GM23338 (cell line): ENCODE measurements around the gene CHAMP1.

Experiments
- CREB1 ChIP-seq: fragments of 250-450 bp; sonication (Bioruptor Pico); IDR thresholded peaks from 2 replicates; pipeline ENCODE4 v1.5.0; 2020; ENCODE audit warnings: low read depth, mild to moderate bottlenecking, moderate library complexity
- EZH2 ChIP-seq: fragments of 200-600 bp; sonication (generic); IDR thresholded peaks from one replicate; pipeline ENCODE4 v1.8.0; 2017; ENCODE audit warnings: antibody characterized with exemption, mild to moderate bottlenecking, low read depth; ENCODE audit not compliant: unreplicated experiment
- EZH2phosphoT487 ChIP-seq: fragments of 200-600 bp; sonication (generic); IDR thresholded peaks from one replicate; pipeline ENCODE4 v1.8.1; 2018; ENCODE audit warnings: antibody characterized with exemption; ENCODE audit not compliant: unreplicated experiment
- JUNB ChIP-seq: IDR thresholded peaks from one replicate; pipeline ENCODE4 v1.6.1; 2016; ENCODE audit warnings: antibody characterized with exemption; ENCODE audit not compliant: unreplicated experiment
- NANOG ChIP-seq: IDR thresholded peaks from 2 replicates; pipeline ENCODE4 v1.6.1; 2016; ENCODE audit warnings: antibody characterized with exemption, borderline replicate concordance
- POLR2AphosphoS5 ChIP-seq: IDR thresholded peaks from 2 replicates; pipeline ENCODE4 v1.6.1; 2016; ENCODE audit warnings: antibody characterized with exemption, low read depth
- STAT1 ChIP-seq: IDR thresholded peaks from one replicate; pipeline ENCODE4 v1.6.1; 2016; ENCODE audit warnings: antibody characterized with exemption; ENCODE audit not compliant: unreplicated experiment
- ZNF114 ChIP-seq: fragments of 250-450 bp; sonication (Bioruptor Pico); IDR thresholded peaks from 2 replicates; pipeline ENCODE4 v1.5.0; 2020; ENCODE audit warnings: mild to moderate bottlenecking, moderate library complexity
- TF ChIP-seq, protein P1 (sequence below): IDR thresholded peaks from one replicate; pipeline ENCODE4 v1.6.1; 2018; ENCODE audit warnings: antibody characterized with exemption; ENCODE audit not compliant: unreplicated experiment
- TF ChIP-seq, protein P2 (sequence below), 2 experiments: fragments of 200-600 bp in 1 of 2; sonication (generic) in 1 of 2; conservative IDR thresholded peaks; 2 replicates each; pipeline versions ENCODE4 v1.5.1 to v1.6.1; 2016 to 2017; ENCODE audit warnings: antibody characterized with exemption in 2 of 2, low read depth in 2 of 2, mild to moderate bottlenecking in 2 of 2, moderate library complexity in 1 of 2
- TF ChIP-seq, protein P3 (sequence below): IDR thresholded peaks from 2 replicates; pipeline ENCODE4 v1.6.1; 2016; ENCODE audit warnings: antibody characterized with exemption

DNA sequence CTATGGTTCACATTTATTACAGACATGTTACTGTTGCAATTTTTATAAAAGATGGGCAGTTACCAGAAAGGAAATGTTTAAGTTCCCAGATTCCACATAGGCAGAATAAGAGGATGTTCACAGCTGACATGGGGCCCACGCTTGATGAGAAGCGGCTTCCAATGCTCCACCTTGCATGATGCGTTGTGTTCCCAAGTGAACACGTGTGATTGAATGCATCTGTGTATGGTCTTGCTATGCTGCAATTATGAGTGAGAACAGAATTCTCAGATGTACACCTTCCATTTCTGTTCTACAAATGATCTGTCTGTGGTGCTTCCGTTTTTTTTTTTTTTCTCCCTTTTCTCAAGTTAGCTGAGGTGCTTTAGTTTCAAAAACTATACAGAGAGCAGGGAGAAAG lies 17.4 kb upstream of the CHAMP1 start:
- TF ChIP-seq, protein P1, sequence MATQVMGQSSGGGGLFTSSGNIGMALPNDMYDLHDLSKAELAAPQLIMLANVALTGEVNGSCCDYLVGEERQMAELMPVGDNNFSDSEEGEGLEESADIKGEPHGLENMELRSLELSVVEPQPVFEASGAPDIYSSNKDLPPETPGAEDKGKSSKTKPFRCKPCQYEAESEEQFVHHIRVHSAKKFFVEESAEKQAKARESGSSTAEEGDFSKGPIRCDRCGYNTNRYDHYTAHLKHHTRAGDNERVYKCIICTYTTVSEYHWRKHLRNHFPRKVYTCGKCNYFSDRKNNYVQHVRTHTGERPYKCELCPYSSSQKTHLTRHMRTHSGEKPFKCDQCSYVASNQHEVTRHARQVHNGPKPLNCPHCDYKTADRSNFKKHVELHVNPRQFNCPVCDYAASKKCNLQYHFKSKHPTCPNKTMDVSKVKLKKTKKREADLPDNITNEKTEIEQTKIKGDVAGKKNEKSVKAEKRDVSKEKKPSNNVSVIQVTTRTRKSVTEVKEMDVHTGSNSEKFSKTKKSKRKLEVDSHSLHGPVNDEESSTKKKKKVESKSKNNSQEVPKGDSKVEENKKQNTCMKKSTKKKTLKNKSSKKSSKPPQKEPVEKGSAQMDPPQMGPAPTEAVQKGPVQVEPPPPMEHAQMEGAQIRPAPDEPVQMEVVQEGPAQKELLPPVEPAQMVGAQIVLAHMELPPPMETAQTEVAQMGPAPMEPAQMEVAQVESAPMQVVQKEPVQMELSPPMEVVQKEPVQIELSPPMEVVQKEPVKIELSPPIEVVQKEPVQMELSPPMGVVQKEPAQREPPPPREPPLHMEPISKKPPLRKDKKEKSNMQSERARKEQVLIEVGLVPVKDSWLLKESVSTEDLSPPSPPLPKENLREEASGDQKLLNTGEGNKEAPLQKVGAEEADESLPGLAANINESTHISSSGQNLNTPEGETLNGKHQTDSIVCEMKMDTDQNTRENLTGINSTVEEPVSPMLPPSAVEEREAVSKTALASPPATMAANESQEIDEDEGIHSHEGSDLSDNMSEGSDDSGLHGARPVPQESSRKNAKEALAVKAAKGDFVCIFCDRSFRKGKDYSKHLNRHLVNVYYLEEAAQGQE = no peak
- TF ChIP-seq JUNB = no peak
- TF ChIP-seq, protein P2, sequence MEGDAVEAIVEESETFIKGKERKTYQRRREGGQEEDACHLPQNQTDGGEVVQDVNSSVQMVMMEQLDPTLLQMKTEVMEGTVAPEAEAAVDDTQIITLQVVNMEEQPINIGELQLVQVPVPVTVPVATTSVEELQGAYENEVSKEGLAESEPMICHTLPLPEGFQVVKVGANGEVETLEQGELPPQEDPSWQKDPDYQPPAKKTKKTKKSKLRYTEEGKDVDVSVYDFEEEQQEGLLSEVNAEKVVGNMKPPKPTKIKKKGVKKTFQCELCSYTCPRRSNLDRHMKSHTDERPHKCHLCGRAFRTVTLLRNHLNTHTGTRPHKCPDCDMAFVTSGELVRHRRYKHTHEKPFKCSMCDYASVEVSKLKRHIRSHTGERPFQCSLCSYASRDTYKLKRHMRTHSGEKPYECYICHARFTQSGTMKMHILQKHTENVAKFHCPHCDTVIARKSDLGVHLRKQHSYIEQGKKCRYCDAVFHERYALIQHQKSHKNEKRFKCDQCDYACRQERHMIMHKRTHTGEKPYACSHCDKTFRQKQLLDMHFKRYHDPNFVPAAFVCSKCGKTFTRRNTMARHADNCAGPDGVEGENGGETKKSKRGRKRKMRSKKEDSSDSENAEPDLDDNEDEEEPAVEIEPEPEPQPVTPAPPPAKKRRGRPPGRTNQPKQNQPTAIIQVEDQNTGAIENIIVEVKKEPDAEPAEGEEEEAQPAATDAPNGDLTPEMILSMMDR (conservative IDR thresholded peaks at IDR 0.05; ENCODE audit: low read depth in 2 of 2) = no peak
- TF ChIP-seq EZH2 = no peak
- TF ChIP-seq POLR2AphosphoS5 = no peak
- no peak for TF ChIP-seq EZH2phosphoT487
- no peak for TF ChIP-seq NANOG
- no peak for TF ChIP-seq CREB1 (CRISPR knock-in tag)
- TF ChIP-seq ZNF114 (CRISPR knock-in tag) = no peak
- TF ChIP-seq, protein P3, sequence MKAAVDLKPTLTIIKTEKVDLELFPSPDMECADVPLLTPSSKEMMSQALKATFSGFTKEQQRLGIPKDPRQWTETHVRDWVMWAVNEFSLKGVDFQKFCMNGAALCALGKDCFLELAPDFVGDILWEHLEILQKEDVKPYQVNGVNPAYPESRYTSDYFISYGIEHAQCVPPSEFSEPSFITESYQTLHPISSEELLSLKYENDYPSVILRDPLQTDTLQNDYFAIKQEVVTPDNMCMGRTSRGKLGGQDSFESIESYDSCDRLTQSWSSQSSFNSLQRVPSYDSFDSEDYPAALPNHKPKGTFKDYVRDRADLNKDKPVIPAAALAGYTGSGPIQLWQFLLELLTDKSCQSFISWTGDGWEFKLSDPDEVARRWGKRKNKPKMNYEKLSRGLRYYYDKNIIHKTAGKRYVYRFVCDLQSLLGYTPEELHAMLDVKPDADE = no peak
- no peak for TF ChIP-seq STAT1
